GM19468 (cell line): ENCODE data around the gene TIAM2.
"Not testable (repeated sequence)": the region's sequence is repeated elsewhere in the genome, so short reads cannot be mapped to it uniquely, and the experiment has no call there.

Experiments used
- ATAC-seq: cut with Tn5 transposase; IDR thresholded peaks from one replicate; pipeline ENCODE4 v1.9.1; 2021; ENCODE audit warnings: mild to moderate bottlenecking, moderate library complexity, moderate number of reproducible peaks; ENCODE audit not compliant: unreplicated experiment; ENCODE audit errors: extremely low read depth

The TIAM2 gene

DNA sequence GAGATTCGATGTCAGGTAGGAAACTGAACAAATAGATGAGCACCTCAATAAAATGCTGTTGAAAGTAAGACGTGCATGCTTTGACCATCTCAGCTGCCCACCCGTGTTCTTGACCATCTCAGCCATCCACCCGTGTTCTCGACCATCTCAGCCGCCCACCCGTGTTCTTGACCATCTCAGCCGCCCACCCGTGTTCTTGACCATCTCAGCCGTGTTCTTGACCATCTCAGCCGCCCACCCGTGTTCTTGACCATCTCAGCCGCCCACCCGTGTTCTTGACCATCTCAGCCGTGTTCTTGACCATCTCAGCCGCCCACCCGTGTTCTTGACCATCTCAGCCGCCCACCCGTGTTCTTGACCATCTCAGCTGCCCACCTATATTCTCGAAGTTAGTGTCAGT lies 223.6 kb downstream of the TIAM2 start:
- ATAC-seq: not testable (repeated sequence)

DNA sequence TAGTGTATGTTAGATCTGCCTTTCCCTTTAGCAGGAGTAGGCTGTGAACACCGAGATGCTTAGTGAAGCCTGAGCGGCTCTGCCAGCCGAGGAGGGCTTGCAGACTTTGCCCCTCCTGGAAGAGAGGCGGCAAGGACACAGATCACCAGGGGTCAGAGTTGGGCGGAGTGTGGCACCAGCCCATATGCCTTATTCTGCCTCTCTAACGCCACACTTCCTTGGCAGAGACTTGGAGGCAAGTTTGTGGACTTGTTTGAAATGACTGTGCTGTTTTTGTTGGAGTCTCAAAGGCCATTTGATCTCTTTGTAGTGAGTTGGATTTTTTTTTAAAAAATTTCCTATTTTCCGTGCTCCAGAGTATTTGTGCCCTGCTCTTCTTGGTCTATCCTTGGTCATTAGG lies 224.2 kb downstream of the TIAM2 start:
- ATAC-seq: no peak

DNA sequence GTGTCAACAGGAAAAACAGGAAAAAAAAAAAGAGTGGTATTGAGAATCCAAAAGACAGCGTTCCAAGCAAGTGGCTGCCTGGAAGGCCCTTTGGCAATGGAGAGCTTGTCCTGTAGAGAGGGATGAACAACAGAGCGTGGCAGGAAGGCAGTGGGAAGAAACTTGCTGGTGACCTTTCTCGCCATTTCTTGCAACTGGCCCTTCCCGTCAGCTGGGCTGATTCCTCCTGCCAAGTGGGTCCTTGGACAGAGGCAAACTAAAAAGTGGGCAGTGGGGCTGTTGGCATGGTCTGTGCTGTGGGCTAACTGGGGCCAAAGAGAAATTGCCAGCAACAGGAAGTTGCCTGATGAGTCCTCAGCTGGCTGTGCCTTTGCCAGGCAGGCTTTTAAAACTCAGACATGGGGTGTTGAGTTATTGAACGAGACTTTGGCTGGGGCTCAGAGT lies 224.8 kb downstream of the TIAM2 start:
- ATAC-seq: no peak

DNA sequence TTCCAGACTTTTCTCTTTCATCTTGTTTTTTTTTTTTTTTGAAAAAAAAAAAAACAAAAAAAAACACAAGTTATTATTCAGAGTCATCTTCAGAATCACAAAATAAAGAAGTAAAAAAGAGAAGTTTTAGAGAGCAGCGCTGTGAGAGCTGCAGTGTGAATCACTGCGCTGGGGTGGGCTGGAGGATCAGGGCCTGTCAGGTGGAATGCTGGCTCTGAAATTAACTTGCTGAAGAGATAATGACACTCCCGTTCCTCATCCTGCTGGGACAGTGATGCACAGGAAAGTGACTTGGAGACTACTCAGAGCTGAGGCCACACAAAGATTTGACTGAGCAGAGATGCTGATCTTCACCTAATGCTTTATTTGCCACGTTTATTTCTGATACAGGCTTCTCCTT lies 226.0 kb downstream of the TIAM2 start:
- ATAC-seq: no peak

DNA sequence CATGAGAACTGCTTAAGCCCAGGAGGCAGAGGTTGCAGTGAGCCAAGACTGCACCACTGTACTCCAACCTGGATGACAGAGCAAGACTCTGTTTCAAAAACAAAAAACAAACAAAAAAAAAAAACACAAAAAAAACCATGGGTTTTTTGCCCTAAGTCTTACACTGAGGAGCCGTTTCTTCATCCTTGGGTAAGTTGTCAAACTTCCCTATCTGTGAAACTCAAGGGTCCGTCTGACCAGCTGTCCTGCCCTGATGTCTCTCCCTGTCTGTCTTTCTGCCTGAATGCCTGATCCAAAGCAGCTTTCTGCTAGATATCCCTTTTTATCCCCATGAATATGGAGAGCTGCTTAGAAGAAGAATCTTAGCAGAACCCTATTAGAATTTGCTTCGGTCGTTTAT lies 227.4 kb downstream of the TIAM2 start:
- ATAC-seq: no peak

DNA sequence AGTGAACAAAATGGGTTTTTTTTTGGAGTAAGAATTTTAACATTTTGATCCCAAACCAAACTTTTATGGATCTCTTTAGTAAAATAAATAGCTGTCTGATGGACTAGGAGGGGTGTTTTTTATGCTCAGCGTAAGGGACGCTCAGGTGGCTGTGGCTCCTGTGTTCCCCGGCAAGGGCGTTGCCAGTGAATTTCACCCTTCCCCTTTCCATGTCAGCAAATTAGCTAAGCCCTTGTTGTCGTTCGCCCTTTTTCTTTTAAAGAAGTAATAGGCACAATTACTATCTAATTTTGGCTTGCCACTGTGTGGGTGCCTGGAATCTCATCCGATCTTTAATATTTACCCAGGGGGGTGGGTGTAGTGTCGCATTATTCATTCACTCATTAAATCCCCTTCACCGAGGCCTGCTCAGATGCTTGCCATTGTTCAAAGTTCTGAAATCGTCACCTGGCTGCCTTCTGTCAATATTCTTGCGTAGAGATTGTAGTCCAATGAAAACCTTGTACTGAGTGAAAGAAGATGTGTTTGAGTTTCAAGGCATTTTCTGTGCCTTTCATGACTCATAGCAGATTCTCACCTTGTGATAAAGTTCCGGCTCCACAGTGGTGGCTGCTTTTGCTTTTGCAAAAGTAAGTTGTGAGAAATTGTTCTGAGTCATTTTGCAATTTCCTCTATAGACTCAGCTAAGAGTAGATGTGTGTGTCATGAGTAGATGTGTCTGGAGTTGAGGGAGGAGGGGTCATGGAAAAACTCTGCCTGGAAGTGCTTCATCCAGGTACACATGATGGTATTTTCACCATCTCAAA lies 228.7 kb downstream of the TIAM2 start:
- ATAC-seq: peak; percentile 100

DNA sequence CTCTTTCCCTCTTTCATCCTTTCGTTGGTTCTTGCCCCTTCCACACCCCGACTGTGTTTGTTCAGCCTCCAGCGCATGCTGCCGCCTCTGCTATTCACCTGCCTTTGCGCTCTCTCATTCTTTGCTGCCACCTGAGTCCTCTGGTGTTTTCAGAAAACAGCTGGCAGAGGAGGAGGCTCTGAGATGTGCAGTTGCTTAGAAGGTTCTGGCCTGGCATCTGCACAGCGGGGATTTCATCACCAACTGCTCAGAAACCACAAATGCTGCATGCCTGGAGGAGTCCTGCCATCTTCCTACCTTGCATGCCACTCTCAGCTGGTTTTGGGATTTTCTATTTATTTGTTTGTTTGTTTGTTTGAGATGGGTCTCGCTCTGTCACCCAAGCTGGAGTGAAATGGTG lies 229.5 kb downstream of the TIAM2 start:
- no peak for ATAC-seq

DNA sequence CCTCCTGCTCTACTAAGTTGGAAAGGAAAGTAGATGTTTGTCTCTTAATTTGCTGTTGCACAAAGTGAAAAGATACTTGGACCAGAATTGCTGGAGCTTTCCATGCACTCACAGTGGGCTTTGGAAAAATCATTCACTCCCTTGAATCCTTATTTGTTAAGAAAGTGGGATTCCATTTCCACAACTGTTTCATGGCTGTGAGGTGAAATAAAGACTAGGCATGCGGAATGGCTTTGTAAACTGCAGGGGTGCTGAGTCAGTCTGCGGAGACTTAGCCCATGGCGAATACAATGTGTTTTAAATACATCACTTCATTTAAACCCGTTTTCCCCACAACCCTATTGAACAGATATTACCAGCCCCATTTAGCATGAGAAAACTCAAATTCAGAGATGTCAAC lies 231.9 kb downstream of the TIAM2 start:
- ATAC-seq: no peak

DNA sequence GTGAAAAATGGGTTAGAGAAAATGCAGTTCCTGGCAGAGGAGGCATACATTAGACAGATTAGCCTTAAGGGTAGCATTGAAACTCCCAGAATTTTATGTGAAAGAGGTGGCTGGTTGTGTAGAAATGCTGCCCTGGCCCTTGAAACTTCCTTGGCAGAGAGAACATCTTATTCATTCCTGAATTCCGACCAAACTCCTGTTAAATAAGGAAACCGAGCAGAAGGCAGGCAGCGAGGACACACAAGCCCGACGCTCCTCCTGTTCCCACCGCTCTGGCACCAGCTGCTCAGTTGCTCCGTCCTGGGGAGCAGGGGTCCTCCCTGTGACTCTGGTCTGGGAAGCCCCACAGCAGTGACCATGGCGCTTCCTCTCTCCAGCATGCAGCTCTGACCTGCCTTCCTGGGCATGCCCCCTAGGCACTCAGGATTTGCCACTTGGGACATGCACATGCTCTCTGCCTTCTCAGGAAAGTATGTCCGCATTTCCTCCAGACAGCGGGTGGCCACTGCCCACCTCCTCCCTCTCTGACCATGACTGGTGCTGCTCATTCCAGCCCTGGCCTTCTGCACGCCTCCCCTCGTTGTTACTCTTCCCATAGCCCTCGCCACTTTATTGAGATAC lies 233.5 kb downstream of the TIAM2 start:
- no peak for ATAC-seq

DNA sequence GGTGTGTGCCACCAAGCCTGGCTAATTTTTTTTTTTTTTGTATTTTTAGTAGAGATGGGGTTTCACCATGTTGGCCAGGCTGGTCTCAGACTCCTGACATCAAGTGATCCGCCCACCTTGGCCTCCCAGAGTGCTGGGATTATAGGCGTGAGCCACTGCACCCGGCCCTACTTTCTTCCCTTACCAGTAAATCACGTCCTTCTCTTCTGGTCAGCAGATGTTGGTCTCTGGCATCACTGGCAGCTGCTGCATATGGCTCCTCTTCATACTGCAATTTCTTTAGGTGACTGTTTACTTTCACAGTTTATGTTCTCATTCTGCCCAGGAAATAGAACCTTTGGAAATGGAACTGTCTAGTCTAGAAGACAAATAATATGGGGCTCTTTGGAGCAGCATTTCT lies 235.9 kb downstream of the TIAM2 start:
- ATAC-seq: not testable (repeated sequence)

DNA sequence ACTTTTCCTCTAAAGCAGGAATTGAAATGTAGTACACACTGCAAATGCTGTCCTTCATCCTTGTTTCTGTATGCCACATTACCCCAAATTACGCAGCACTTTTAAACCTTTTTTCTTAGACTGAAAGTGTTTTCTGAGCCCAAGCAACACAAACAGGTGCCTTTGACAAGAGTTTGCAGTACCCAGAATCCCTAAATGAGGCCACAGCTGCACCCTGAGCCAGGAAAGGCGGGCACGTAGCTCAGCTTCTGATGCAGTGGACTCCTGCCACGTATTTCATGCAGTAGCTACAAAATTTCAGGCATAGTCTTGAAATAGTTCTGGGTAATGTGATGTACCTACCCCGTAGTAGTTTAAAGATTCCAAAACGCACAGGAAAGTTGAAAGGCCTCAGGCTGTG lies 237.7 kb downstream of the TIAM2 start:
- no peak for ATAC-seq

DNA sequence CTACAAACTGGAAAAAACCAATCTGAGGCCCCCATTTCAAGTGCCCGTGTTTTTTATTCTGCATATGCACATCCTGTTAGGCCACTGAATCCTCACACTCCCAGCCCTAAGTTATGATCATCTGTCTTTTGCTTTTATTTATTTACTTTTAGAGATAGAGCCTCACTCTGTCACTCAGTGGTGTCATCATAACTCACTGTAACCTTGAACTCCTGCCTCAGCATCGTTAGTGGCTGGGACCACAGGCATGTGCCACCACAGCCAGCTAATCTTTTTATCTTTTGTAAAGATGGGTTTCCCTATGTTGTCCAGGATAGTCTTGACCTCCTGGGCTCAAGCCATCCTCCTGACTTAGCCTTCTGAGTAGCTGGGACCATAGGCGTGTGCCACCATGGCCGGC lies 239.1 kb downstream of the TIAM2 start:
- no peak for ATAC-seq

DNA sequence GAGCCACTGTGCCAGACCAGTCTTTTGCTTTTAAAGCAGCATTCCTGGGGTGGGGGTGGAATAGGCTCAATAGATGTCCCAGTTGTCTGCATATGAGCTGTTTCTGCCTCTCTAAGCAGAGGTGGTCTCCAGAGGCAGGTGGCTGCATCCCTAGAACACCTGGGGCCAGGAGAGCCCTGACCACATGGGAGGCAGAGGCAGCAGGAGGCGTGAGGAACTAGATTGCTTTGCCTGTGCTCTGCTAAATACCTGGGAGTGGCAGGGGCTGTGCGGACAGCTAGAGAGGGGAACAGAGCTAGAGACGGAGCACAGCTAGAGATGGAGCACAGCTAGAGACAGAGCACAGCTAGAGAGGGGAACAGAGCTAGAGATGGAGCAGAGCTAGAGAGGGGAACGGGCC lies 239.6 kb downstream of the TIAM2 start:
- no peak for ATAC-seq

DNA sequence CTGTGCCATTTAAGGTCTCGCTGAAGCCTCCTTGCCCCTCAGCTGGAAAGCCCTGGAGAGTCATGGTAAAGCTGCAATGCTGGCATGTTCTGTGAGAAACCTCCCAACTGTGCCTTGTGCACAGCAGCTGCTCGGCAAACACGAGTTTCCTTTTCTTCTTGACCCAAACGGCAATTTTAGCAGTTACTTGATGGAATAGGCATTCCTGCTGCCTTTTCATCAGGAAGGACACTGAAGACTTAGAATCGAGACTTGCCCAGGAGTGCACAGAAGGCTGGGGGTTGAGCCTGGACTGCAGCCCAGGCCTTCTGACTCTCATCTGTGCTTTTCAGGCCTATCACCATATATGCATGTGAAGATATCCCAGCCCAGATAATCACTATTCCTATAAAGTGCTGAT lies 240.0 kb downstream of the TIAM2 start:
- no peak for ATAC-seq

DNA sequence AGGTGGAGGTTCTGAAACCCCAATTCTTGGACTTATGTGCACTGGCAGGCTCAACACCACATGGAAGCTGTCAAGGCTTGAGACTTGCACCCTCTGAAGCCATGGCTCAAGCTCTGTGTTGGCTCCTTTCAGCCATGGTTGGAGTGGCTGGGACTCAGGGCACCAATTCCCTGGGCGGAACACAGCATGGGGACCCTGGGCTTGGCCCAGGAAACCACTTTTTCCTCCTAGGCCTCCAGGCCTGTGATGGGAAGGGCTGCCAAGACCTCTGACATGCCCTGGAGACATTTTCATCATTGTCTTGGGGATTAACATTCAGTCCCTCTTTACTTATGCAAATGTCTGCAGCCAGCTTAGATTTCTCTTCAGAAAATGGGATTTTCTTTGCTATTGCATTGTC lies 242.5 kb downstream of the TIAM2 start:
- no peak for ATAC-seq

DNA sequence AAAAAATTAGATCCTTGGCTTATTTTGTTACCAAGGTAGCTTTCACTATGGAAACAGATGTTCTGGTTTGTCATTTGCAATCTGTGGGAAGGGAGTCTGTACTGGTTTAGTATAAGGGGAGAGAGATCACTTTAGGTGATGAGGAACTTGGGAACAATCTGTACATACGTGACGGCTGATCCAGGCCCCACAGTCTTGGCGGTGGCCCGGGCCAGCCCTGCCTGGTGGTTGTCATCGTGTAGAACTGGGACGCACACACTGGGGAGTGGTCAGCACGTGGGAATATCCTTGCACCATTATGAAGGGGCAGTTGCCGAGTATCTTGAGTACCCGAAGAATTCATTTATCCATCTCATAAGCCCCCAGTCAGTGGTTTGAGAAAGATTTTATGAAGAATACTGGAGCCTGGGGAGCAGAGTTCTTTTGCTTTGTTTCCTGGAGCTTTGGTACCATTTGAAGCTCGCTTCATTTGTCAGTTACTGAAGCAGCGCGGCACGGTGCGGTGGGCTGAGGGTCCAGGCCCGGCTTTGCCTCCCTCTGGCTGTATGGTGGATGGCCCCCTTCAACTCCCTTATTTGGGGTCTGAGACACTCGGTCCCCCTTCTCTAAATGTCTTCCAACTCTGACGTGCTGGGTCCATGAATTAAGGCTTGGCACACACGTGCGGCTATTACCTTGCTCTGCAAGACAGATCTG lies 245.9 kb downstream of the TIAM2 start:
- ATAC-seq: no peak

DNA sequence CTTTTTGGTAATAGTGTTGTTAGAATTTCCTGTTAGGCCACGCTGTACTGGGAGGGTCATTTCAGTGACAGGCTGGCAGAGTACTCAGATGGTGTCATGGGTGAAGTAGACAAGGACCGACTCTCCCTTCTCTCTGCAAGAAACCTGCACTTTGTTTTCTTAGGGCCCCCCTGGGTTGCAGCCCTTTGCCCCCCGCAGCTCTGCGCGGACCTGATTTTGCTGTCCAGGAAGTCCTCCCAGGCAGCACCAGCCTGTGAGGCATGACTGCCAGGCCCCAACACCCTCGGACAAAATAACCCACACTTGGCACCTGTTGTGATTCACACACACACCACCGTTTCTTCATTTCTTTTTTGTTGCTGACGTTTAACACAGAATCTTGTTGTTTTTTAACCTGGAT lies 246.9 kb downstream of the TIAM2 start:
- no peak for ATAC-seq

DNA sequence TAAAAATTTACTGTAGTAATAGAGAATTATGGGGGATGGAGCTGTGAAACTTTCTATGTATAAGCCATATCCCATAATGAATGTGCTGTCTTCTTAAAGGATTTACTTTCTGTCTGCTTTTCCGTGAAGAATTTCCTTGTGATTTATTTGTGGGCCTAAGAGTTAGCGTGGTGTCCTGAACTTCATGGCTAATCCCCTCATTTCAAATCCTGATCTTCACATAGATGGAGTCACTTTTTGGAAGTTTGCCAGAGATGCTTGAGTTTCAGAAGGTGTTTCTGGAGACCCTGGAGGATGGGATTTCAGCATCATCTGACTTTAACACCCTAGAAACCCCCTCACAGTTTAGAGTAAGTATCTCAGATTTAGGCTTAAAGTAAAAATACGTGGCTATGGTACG lies 249.3 kb downstream of the TIAM2 start:
- ATAC-seq: no peak

DNA sequence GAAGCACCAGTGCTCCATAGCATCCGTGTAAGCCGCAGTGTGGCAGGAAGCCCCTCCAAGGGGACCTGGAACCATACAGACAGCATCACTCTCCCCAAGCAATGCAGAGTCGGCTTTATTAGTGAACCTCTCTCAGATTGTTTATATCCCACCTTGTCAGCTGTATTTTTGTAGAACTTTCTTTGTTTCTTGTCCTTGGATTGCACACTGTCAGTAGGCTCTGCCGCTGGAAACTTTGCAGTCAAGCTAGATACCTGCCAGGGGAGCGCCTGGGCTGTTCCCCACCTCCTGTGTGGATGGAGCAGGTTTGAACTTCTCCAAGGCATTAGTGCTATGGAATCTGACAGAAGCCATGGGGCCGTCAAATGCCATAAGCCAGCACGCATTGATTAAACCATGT lies 250.1 kb downstream of the TIAM2 start:
- ATAC-seq: no peak

DNA sequence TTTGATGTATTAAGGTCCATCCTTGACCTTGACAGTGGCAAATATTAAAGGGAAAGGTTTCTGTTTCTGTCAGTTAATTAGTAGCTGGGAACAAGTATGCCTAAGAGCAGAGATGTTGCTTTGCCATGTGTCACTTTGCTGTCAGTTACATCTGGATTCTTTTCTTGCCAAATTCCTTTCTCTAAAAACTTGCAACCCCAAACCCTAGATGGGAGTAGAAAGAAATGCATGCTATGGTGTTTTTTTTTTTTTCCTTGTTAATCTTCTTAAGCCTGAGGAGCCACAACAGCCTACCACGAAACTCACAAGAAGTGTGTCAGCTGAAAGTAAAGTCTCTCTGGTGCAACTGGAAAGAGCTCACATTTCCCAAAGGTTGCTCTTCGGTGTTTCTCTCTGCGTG lies 250.7 kb downstream of the TIAM2 start:
- ATAC-seq: no peak

DNA sequence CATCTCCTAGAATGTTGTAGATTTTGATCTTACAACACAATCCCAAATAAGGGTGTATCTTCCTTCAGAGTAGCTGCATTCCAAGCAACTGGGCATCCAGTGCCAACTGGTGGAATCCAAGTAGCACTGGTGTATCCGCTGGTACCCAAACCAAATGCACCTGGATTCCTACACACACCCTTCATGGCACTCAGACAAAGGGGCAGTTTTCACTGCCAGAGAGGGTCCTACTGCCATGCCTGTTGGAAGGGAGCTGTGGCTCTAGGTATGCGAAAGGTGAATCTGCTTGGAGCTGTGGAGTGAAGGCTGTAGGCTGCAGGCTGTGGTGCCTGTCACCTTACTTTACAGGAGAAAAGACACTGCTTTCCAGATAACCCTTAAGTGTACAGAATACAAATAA lies 251.7 kb downstream of the TIAM2 start:
- no peak for ATAC-seq
